Duodenal mucosa (tissue), 2 donors: Measurements from ENCODE around the gene ACSL5.
"Not testable (repeated sequence)": the region's sequence is repeated elsewhere in the genome, so short reads cannot be mapped to it uniquely, and the experiment has no call there.

Experiments used
- H3K27ac ChIP-seq: one replicate; pipeline ENCODE4 v1.7.0; 2013; ENCODE audit warnings: low read depth, low read length
- H3K27me3 ChIP-seq, 2 donors: one replicate each; pipeline ENCODE4 v1.7.0; 2013; ENCODE audit warnings: low read length in 2 of 2, control low read depth in 1 of 2; ENCODE audit not compliant: insufficient read depth in 2 of 2, control insufficient read depth in 1 of 2
- H3K36me3 ChIP-seq, 2 donors: one replicate each; pipeline ENCODE4 v1.7.0; 2013; ENCODE audit warnings: low read length in 2 of 2, control low read depth in 1 of 2; ENCODE audit not compliant: insufficient read depth in 2 of 2, control insufficient read depth in 1 of 2
- H3K4me1 ChIP-seq, 2 donors: one replicate each; pipeline ENCODE4 v1.7.0; 2013; ENCODE audit warnings: low read length in 2 of 2, control low read depth in 1 of 2; ENCODE audit not compliant: insufficient read depth in 2 of 2, control insufficient read depth in 1 of 2
- H3K4me3 ChIP-seq, 2 donors: one replicate each; pipeline ENCODE4 v1.7.0; 2013; ENCODE audit warnings: low read length in 2 of 2, low read depth in 1 of 2
- H3K9ac ChIP-seq, 2 donors: one replicate each; pipeline ENCODE4 v1.7.0; 2013; ENCODE audit warnings: low read length in 2 of 2, low read depth in 1 of 2
- H3K9me3 ChIP-seq, 2 donors: one replicate each; pipeline ENCODE4 v1.7.0; 2013; ENCODE audit warnings: low read length in 2 of 2, control low read depth in 1 of 2; ENCODE audit not compliant: control insufficient read depth in 1 of 2

The ACSL5 gene

DNA sequence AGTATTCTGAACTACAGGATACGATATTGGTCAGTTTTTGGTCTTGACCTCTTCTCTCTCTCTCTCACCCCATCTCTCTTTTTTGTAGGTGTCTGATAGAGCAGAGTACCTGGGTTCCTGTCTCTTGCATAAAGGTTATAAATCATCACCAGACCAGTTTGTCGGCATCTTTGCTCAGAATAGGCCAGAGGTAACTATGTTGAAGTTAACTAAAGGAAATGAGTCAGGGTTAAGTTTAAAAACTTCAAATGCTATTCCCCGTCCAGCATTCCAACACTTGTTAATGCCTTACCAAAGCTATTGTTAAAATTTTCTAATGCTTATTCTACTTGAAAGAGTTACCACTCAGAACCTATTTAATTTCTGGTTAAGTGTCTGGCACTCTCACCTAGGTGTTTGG lies 30.7 kb downstream of the ACSL5 start:
- Histone ChIP-seq H3K9ac (no peak overlapping the region), H3K4me3 (no peak overlapping the region), H3K27ac (no peak overlapping the region), H3K36me3 (peaks cover 34 to 72% of the 10 kb centered on the region in 2 donors), H3K27me3 (no peaks in the 10 kb centered on the region), H3K4me1 (peaks cover 42 to 58% of the 10 kb centered on the region in 2 donors), H3K9me3 (no peaks in the 10 kb centered on the region)

DNA sequence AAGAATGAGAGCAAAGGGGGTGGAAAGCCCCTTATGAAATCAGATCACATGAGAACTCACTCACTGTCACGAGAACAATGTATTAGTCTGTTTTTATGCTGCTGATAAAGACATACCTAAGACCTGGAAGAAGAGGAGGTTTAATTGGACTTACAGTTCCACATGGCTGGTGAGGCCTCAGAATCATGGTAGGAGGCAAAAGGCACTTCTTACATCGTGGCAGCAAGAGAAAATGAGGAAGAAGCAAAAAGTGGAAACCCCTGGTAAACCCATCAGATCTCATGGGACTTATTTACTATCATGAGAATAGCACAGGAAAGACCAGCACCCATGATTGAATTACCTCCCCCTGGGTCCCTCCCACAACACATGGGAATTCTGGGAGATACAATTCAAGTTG lies 32.9 kb downstream of the ACSL5 start:
- H3K27me3 ChIP-seq, H3K27ac ChIP-seq, H3K4me3 ChIP-seq, H3K9me3 ChIP-seq, H3K9ac ChIP-seq: not testable (repeated sequence)
- H3K4me1 ChIP-seq: peaks cover 42 to 46% of the 10 kb centered on the region in 2 donors
- H3K36me3 ChIP-seq: peaks cover 44 to 83% of the 10 kb centered on the region in 2 donors

DNA sequence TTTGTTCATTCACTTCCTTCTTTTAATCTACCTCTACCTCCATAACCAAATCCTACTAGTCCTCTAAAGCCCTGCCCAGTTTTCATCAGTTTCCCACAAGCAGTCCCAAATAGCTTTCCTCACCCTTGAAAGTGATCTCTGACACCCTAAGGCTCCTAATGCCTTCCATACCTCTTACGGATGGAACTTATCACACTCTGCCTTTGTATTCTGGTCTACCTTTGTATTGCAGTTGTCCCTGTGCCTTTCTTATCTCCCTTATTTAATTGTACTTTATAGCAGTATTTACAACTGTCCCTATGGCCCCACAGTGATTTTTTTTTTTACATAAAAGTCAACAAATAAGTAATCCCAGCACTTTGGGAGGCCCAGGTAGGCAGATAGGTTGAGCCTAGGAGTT lies 33.8 kb downstream of the ACSL5 start:
- Histone ChIP-seq H3K9me3 (no peaks in the 10 kb centered on the region), H3K9ac (no peak overlapping the region), H3K4me3 (no peak overlapping the region), H3K36me3 (peaks cover 44 to 83% of the 10 kb centered on the region in 2 donors), H3K27me3 (no peaks in the 10 kb centered on the region), H3K4me1 (peaks cover 34 to 39% of the 10 kb centered on the region in 2 donors), H3K27ac (no peak overlapping the region)

DNA sequence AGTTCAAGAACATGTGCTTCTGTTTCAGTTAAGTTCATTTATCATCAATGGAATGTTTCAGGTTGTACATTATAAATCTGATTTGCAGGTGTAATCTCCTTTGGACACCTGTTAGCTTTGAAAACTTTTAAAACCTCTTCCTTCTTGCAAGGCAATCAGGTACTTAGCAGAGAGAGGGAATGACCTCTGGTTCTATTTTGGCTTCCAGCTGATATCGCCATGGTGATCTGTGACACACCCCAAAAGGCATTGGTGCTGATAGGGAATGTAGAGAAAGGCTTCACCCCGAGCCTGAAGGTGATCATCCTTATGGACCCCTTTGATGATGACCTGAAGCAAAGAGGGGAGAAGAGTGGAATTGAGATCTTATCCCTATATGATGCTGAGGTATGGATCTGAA lies 35.4 kb downstream of the ACSL5 start:
- no peak overlapping the region for H3K27ac ChIP-seq
- H3K36me3 ChIP-seq: peaks cover 42 to 84% of the 10 kb centered on the region in 2 donors
- no peaks in the 10 kb centered on the region for H3K27me3 ChIP-seq

DNA sequence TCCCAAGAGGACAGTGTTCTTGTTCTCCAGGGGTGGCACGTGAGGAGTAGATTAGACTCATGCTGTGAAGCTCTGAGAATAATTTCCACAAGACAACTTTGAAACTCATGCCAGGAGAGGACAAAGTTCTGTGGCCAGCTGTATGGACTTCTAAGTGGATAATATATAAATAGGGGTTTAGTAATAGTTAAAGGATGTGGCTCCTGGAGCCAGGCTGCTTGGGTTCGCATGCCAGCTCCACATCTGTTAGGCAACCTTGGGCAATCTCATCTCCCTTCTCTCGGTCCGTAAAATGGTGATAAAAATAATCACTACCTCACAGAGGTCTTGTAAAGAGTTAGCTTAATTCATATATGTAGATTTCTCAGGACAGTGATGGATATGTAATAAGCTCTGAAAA lies 35.8 kb downstream of the ACSL5 start:
- no peak overlapping the region for H3K27ac ChIP-seq
- no peak overlapping the region for H3K4me3 ChIP-seq
- no peak overlapping the region for H3K9ac ChIP-seq
- H3K36me3 ChIP-seq: peaks cover 45 to 89% of the 10 kb centered on the region in 2 donors
- H3K27me3 ChIP-seq: no peaks in the 10 kb centered on the region
- H3K4me1 ChIP-seq: peaks cover 21 to 22% of the 10 kb centered on the region in 2 donors
- H3K9me3 ChIP-seq: no peaks in the 10 kb centered on the region

More for the DNA sequence above, 35.4 kb downstream of the ACSL5 start:
- H3K4me1 ChIP-seq: peaks cover 22 to 25% of the 10 kb centered on the region in 2 donors
- H3K4me3 ChIP-seq: no peak overlapping the region
- no peaks in the 10 kb centered on the region for H3K9me3 ChIP-seq
- no peak overlapping the region for H3K9ac ChIP-seq

DNA sequence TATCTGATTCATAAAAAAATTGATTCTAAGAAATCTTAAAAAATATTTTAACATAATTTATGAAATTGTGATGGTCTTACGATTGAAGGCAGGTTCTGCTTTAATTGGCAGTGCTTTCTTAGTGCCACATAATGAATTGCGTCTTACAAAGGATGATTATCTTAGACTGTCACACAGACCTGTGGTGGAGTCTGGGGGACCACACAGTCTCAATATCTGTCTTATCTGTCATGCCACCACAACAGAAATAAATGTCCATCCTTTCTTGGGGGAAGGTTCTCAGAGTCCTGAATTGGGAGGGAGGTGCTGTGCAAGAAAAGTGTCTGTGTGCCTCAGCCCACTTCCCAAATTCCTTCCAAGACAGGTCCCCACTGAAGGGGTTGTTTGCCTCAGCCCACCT lies 38.8 kb downstream of the ACSL5 start:
- no peak overlapping the region for H3K4me3 ChIP-seq
- H3K9ac ChIP-seq: no peak overlapping the region
- no peak overlapping the region for H3K27ac ChIP-seq
- no peaks in the 10 kb centered on the region for H3K27me3 ChIP-seq
- peaks cover 13 to 18% of the 10 kb centered on the region in 2 donors for H3K4me1 ChIP-seq
- H3K9me3 ChIP-seq: no peaks in the 10 kb centered on the region
- H3K36me3 ChIP-seq: peaks cover 51 to 90% of the 10 kb centered on the region in 2 donors

DNA sequence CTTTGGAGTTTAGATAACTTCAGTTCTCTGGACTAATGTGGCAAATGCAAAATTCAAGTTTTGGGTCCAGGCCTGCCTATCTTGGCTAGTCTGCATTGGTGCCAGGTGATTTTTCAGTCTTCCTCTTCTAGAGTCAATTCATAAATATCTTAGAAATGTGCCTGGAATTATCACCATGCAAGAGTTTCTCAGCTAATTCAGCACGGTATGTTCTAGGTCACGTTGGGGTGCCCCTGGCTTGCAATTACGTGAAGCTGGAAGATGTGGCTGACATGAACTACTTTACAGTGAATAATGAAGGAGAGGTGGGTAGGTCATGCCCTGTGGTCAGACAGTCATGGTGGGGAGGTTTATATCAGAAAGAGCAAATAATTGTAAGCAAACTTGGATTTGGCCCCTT lies 47.8 kb downstream of the ACSL5 start:
- Histone ChIP-seq H3K4me1 (peaks cover 7 to 9% of the 10 kb centered on the region in 2 donors), H3K27me3 (no peaks in the 10 kb centered on the region), H3K9me3 (no peaks in the 10 kb centered on the region), H3K36me3 (peaks cover 46 to 87% of the 10 kb centered on the region in 2 donors), H3K27ac (no peak overlapping the region), H3K4me3 (no peak overlapping the region), H3K9ac (no peak overlapping the region)

DNA sequence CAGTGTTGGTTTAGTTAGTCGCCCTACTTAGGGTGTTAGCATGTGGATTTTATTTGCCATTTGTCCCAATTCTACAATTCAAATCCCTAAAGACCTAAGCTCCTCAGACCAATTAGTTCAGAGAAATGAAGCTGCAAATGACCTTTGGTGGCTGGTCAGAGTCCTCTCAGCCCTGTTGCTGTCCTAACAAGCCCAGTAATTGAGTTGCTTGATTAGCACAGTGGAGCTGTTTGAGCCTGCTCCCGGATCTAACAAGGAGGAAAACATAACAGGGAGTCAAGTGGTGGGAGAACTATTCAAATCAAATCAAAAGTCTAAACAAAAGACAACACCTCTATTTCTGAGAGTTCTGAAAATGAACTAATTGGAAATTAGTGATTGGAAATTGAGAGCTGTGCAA lies 50.7 kb downstream of the ACSL5 start:
- Histone ChIP-seq H3K9ac (no peak overlapping the region), H3K36me3 (peaks cover 53 to 83% of the 10 kb centered on the region in 2 donors), H3K27ac (no peak overlapping the region), H3K27me3 (no peaks in the 10 kb centered on the region), H3K4me3 (no peak overlapping the region), H3K4me1 (peaks cover 14 to 15% of the 10 kb centered on the region in 2 donors), H3K9me3 (no peaks in the 10 kb centered on the region)

DNA sequence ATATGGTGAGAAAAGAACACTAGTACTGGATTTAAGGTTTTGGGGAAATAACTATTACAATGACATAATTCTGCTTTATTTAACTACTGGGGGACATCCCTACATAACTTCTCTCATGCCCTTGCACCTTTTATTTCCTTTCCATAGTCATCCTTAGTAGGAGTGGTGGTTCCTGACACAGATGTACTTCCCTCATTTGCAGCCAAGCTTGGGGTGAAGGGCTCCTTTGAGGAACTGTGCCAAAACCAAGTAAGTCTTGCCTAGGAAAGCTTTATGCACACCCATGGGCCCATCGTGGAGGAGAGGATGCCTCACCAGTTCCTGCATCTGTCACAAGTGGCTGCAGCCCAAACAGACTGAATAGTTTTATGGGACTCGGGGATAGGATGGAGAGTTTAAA lies 52.2 kb downstream of the ACSL5 start:
- no peak overlapping the region for H3K27ac ChIP-seq
- peaks cover 15 to 17% of the 10 kb centered on the region in 2 donors for H3K4me1 ChIP-seq
- H3K9me3 ChIP-seq: no peaks in the 10 kb centered on the region
- no peak overlapping the region for H3K4me3 ChIP-seq
- H3K9ac ChIP-seq: no peak overlapping the region
- peaks cover 52 to 81% of the 10 kb centered on the region in 2 donors for H3K36me3 ChIP-seq
- no peaks in the 10 kb centered on the region for H3K27me3 ChIP-seq

DNA sequence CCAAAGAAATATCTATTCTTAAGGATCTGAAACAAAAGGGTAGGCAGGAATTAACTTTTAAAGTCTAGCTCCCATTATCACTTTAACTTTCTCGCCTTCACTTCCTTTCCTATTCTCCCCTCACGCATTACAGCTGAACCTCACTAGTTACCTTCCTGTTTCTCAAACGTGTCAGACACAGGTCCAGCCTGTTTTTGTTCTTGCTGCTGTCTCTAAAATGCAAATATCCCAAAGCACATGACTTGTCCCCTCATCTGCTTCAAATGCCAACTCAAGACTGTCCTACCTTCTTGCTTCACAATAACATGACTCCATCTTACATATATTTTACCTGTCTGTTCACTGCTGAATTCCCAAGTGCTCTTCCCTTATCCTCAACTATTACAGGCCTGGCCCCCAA lies 55.2 kb downstream of the ACSL5 start:
- Histone ChIP-seq H3K4me1 (peaks cover 15 to 17% of the 10 kb centered on the region in 2 donors), H3K9ac (peak overlapping the region in 1 of 2 donors; percentile 15), H3K36me3 (peaks cover 38 to 81% of the 10 kb centered on the region in 2 donors), H3K27ac (no peak overlapping the region), H3K4me3 (no peak overlapping the region), H3K27me3 (no peaks in the 10 kb centered on the region), H3K9me3 (no peaks in the 10 kb centered on the region)
